Nephron progenitor cell (in vitro differentiated cells): Measurements from ENCODE around the gene CMYA5.

Experiments used
- DNase-seq: peaks from one replicate; pipeline ENCODE4 v3.0.0; 2021
- H3K27ac Mint-ChIP-seq: 2 replicates; pipeline ENCODE4 v1.8.0; 2021; ENCODE audit warnings: mild to moderate bottlenecking, moderate library complexity, mixed read lengths
- H3K27me3 Mint-ChIP-seq: 2 replicates; pipeline ENCODE4 v1.8.0; 2021; ENCODE audit warnings: mild to moderate bottlenecking, low read depth, mixed read lengths; ENCODE audit not compliant: poor library complexity
- H3K36me3 Mint-ChIP-seq: 2 replicates; pipeline ENCODE4 v1.8.0; 2021; ENCODE audit warnings: low read depth, mixed read lengths
- H3K4me1 Mint-ChIP-seq: 2 replicates; pipeline ENCODE4 v1.8.0; 2021; ENCODE audit warnings: mixed read lengths
- H3K4me3 Mint-ChIP-seq: 2 replicates; pipeline ENCODE4 v1.8.0; 2021; ENCODE audit warnings: mild to moderate bottlenecking, moderate library complexity, mixed read lengths
- H3K9me3 Mint-ChIP-seq: 2 replicates; pipeline ENCODE4 v1.8.0; 2021; ENCODE audit warnings: mild to moderate bottlenecking, moderate library complexity, mixed read lengths
- TF ChIP-seq, protein P1 (sequence below): fragments of 200-600 bp; sonication (generic); IDR thresholded peaks from 2 replicates; pipeline ENCODE4 v1.5.0; 2021; ENCODE audit warnings: antibody characterized with exemption

CMYA5 gene

DNA sequence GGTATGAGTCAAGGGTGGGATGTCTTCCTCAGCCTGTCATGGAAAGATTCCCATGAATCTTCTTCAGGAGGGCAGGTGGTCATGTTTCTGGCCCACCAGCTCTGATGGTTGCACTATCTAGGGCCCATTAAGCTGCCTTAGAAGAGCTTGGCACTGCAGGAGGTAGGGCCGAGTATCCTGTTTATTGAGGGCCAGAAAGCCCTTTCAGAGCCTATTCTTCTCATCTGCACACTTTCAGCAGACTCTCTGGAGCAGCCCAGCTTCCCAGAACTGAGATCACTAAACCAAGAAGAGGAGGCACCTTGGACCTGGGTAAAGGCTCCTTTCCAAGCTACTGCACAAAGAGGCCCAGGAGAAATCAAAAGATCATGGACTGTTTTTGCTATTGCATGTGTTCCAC, 154.9 kb downstream of the CMYA5 start:
- DNase-seq, result no peak
- Mint-ChIP-seq H3K4me1 (peaks cover 39% of the 10 kb centered on the region), H3K27me3 (peaks cover 8% of the 10 kb centered on the region), H3K36me3 (no peaks in the 10 kb centered on the region), H3K27ac (no peak overlapping the region), H3K9me3 (no peaks in the 10 kb centered on the region), H3K4me3 (no peak overlapping the region)
- TF ChIP-seq, protein P1, sequence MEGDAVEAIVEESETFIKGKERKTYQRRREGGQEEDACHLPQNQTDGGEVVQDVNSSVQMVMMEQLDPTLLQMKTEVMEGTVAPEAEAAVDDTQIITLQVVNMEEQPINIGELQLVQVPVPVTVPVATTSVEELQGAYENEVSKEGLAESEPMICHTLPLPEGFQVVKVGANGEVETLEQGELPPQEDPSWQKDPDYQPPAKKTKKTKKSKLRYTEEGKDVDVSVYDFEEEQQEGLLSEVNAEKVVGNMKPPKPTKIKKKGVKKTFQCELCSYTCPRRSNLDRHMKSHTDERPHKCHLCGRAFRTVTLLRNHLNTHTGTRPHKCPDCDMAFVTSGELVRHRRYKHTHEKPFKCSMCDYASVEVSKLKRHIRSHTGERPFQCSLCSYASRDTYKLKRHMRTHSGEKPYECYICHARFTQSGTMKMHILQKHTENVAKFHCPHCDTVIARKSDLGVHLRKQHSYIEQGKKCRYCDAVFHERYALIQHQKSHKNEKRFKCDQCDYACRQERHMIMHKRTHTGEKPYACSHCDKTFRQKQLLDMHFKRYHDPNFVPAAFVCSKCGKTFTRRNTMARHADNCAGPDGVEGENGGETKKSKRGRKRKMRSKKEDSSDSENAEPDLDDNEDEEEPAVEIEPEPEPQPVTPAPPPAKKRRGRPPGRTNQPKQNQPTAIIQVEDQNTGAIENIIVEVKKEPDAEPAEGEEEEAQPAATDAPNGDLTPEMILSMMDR, result no peak

DNA sequence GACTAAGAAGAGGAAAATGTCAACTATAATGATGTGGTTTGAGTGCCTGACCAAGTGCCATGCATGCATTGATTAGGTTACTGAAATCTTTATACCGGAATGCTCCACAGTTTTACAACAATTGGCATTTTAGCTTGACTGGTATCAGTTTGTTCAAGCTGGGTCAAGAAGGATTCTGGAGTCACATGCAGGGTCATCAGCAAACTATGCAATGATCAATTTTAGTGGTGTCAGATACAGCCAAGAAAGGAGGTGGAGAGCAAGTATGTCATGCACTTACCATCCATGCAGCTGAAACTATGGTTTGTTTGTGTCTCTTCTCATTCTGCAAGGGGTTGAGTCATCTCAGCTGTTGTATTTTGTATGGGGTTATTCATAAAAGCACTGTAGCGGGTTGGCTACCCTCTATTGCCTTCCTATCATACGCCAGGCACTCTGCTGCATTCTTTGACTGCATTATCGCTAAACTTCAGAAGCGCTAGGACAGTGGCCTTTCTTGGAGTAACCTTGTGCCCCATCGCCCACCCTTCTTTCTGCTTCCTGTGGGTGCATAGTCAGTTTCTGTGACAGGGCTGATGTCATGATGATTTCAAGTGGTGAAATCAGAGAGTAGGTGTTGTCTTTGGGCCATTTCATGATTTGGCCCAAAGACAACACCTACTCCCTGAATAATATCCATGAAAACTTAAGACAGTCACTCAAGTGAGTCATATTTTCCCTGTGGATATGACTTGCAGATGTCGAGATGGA, 156.0 kb downstream of the CMYA5 start:
- no peak for DNase-seq
- Mint-ChIP-seq H3K27ac (no peak overlapping the region), H3K36me3 (no peaks in the 10 kb centered on the region), H3K27me3 (peaks cover 8% of the 10 kb centered on the region), H3K9me3 (no peaks in the 10 kb centered on the region), H3K4me3 (no peak overlapping the region), H3K4me1 (peaks cover 29% of the 10 kb centered on the region)
- TF ChIP-seq, protein P1, result no peak

DNA sequence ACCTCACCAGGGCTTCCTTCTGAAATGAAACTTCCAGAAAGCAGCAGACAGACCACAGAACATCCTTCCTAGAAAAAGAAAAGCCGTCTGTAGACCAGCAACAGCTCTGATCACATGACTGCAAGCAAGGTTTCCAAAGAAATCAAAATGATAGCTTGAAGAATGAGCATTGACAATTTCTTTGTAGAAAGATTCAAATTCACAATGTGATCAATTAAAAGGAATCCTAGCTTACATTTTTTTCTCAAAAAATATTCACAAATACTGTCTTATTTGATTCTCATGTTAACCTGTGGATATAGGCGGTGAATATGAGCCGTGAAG, 156.5 kb downstream of the CMYA5 start:
- no peaks in the 10 kb centered on the region for H3K9me3 Mint-ChIP-seq
- TF ChIP-seq, protein P1, result no peak
- no peaks in the 10 kb centered on the region for H3K36me3 Mint-ChIP-seq
- peaks cover 27% of the 10 kb centered on the region for H3K4me1 Mint-ChIP-seq
- DNase-seq, result no peak
- H3K27ac Mint-ChIP-seq, result no peak overlapping the region
- no peak overlapping the region for H3K4me3 Mint-ChIP-seq
- H3K27me3 Mint-ChIP-seq, result peaks cover 8% of the 10 kb centered on the region

DNA sequence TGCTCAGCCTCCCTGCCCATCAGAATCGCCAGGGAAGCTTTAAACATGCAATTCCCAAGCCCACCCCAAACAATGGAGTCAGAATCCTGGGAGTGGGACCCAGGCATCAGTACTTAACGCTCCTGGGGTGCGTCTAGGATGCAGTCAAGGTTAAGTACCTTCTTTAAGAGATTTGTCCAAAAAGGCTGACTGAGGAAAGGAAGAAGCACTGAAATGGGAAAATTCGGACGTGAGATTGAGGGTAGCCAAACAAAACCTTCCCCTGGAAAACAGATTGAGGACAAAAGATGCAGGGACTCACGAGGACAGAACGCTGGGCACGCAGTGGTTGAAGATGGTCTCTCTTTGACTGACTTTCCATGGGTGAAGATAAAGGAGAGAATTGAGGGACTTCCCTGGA, 157.9 kb downstream of the CMYA5 start:
- Mint-ChIP-seq H3K27ac (no peak overlapping the region), H3K4me1 (peaks cover 30% of the 10 kb centered on the region), H3K4me3 (no peak overlapping the region), H3K9me3 (no peaks in the 10 kb centered on the region), H3K36me3 (no peaks in the 10 kb centered on the region), H3K27me3 (peaks cover 7% of the 10 kb centered on the region)
- no peak for DNase-seq
- TF ChIP-seq, protein P1, result no peak

- TF ChIP-seq, protein P1, result no peak
Measured at GRCh38 chr5:79849061-79849460, 159.4 kb downstream of the CMYA5 start.

More at GRCh38 chr5:79849061-79849460, 159.4 kb downstream of the CMYA5 start:
- peaks cover 23% of the 10 kb centered on the region for H3K4me1 Mint-ChIP-seq
- no peak for DNase-seq
- no peak overlapping the region for H3K27ac Mint-ChIP-seq
- H3K27me3 Mint-ChIP-seq, result peaks cover 10% of the 10 kb centered on the region
- H3K9me3 Mint-ChIP-seq, result no peaks in the 10 kb centered on the region
- no peak overlapping the region for H3K4me3 Mint-ChIP-seq
- no peaks in the 10 kb centered on the region for H3K36me3 Mint-ChIP-seq
